HepG2 (cell line): Measurements from ENCODE around the gene ASL. TPM values are rescaled to one million over a fixed set of nuclear protein-coding genes. Genes with fewer than 3 reads are reported as not detected.

Experiments
- ARID3A ChIP-seq: IDR thresholded peaks from 2 replicates; pipeline ENCODE4 v1.6.1; 2012; ENCODE audit warnings: low read depth, low read length, improper control_type of control experiment
- ARID5B ChIP-seq: IDR thresholded peaks from 2 replicates; pipeline ENCODE4 v1.4.0; 2020; ENCODE audit warnings: mild to moderate bottlenecking, missing genetic modification reagents
- GPN1 ChIP-seq: sonication (generic); formaldehyde crosslinking; IDR thresholded peaks from 2 replicates; pipeline ENCODE4 v1.5.1; 2020; ENCODE audit warnings: missing genetic modification reagents, borderline replicate concordance
- IRF2 ChIP-seq: IDR thresholded peaks from 2 replicates; pipeline ENCODE4 v1.6.1; 2018; ENCODE audit warnings: missing genetic modification reagents, missing compliant biosample characterization
- KAT2B ChIP-seq: fragments of 150-350 bp; IDR thresholded peaks from 2 replicates; pipeline ENCODE4 v1.6.1; 2014; ENCODE audit warnings: low read depth, low read length, borderline replicate concordance
- LRRFIP1 ChIP-seq: sonication (generic); formaldehyde crosslinking; conservative IDR thresholded peaks from 2 replicates; pipeline ENCODE4 v1.4.0; 2020; ENCODE audit warnings: missing genetic modification reagents
- NFE2L2 ChIP-seq: fragments of 150-350 bp; IDR thresholded peaks from 2 replicates; pipeline ENCODE4 v1.6.1; 2014; ENCODE audit warnings: low read length
- NFIB ChIP-seq: sonication (generic); formaldehyde crosslinking; IDR thresholded peaks from 2 replicates; pipeline ENCODE4 v1.9.0; 2021; ENCODE audit warnings: missing genetic modification reagents, mild to moderate bottlenecking, borderline replicate concordance
- NFKBIZ ChIP-seq: IDR thresholded peaks from 2 replicates; pipeline ENCODE4 v1.6.1; 2018; ENCODE audit warnings: missing genetic modification reagents, missing compliant biosample characterization
- RFX3 ChIP-seq: IDR thresholded peaks from 2 replicates; pipeline ENCODE4 v1.6.1; 2016; ENCODE audit warnings: missing biosample characterization, missing genetic modification reagents
- SIX1 ChIP-seq: sonication (generic); formaldehyde crosslinking; IDR thresholded peaks from 2 replicates; pipeline ENCODE4 v1.4.0; 2020; ENCODE audit warnings: missing genetic modification reagents, borderline replicate concordance
- TCF12 ChIP-seq, 2 experiments: fragments of 450-650 bp in 1 of 2; sonication (generic) in 1 of 2; formaldehyde crosslinking in 1 of 2; IDR thresholded peaks; 2 replicates each; pipeline versions ENCODE4 v1.6.1 to v1.8.0; 2017 to 2022; ENCODE audit warnings: antibody characterized with exemption in 1 of 2, mild to moderate bottlenecking in 1 of 2, missing genetic modification reagents in 1 of 2, moderate library complexity in 1 of 2
- ZNF282 ChIP-seq: fragments of 450-650 bp; IDR thresholded peaks from 2 replicates; pipeline ENCODE4 v1.6.1; 2018; ENCODE audit not compliant: partially characterized antibody
- ZNF326 ChIP-seq: sonication (generic); formaldehyde crosslinking; IDR thresholded peaks from 2 replicates; pipeline ENCODE4 v1.4.0; 2020; ENCODE audit warnings: missing genetic modification reagents, borderline replicate concordance
- ZNF34 ChIP-seq: sonication (generic); formaldehyde crosslinking; IDR thresholded peaks from 2 replicates; pipeline ENCODE4 v1.4.0; 2020; ENCODE audit warnings: mild to moderate bottlenecking, missing genetic modification reagents, borderline replicate concordance
- ZNF460 ChIP-seq: sonication (generic); formaldehyde crosslinking; IDR thresholded peaks from 2 replicates; pipeline ENCODE4 v1.5.1; 2020; ENCODE audit warnings: missing genetic modification reagents, mild to moderate bottlenecking, borderline replicate concordance
- ZNF512B ChIP-seq: sonication (generic); formaldehyde crosslinking; IDR thresholded peaks from 2 replicates; pipeline ENCODE4 v1.5.1; 2020; ENCODE audit warnings: missing genetic modification reagents, mild to moderate bottlenecking, borderline replicate concordance
- polyA plus RNA-seq, 8 experiments: library from polyadenylated mRNA; depleted of rRNA in 3 of 8; stranded (reverse) in 7 of 8; unstranded in 1 of 8; fragments of >200 nt; fragmentation: Illumina TruSeq in 4 of 8; extraction: Trizol in 4 of 8; gene quantifications; 2 replicates each; pipeline versions ENCODE4 v1.2.1 to v1.2.3, GENCODE V29; 2011 to 2016; ENCODE audit warnings: low read depth in 4 of 8, missing spikeins in 1 of 8, mixed read lengths in 1 of 8; ENCODE audit not compliant: insufficient read depth in 1 of 8
- total RNA-seq, 5 experiments: library from RNA; depleted of rRNA; stranded (reverse); fragments of >200 nt; fragmentation: Illumina TruSeq; extraction: Trizol; gene quantifications; 2 replicates each; pipeline ENCODE4 v1.2.3, GENCODE V29; 2016; ENCODE audit warnings: low read depth in 1 of 5

ASL gene
- total and polyA plus RNA-seq, 2 of the 13 experiments (the other 11 are each of a cell fraction or from before 2014, with no cell fraction given) = 71.4 to 96.5 TPM

- TF ChIP-seq NFKBIZ (CRISPR knock-in tag) = no peak
- no peak for TF ChIP-seq SIX1 (CRISPR knock-in tag)
- TF ChIP-seq ZNF512B = 0 out of 2 replicates have a peak, but pooled peaks have one; percentile 70
- TF ChIP-seq IRF2 (CRISPR knock-in tag) = peak; percentile 61
- TF ChIP-seq ARID5B (CRISPR knock-in tag) = peak; percentile 10; the same call in 1 of the 2 replicates
- no peak for TF ChIP-seq LRRFIP1 (CRISPR knock-in tag)
- TF ChIP-seq KAT2B = no peak
- no peak for TF ChIP-seq TCF12 (IDR thresholded peaks at IDR 0.05)
- peak; percentile 21; the same call in 1 of the 2 replicates for TF ChIP-seq TCF12 (CRISPR knock-in tag; IDR thresholded peaks at IDR 0.05)
- no peak for TF ChIP-seq ARID3A
- TF ChIP-seq NFIB (CRISPR knock-in tag) = no peak
- TF ChIP-seq ZNF326 (CRISPR knock-in tag) = no peak
- no peak for TF ChIP-seq RFX3
- TF ChIP-seq GPN1 (CRISPR knock-in tag) = no peak
- TF ChIP-seq NFE2L2 = no peak
- no peak for TF ChIP-seq ZNF460 (CRISPR knock-in tag)
- no peak for TF ChIP-seq ZNF282
- TF ChIP-seq ZNF34 (CRISPR knock-in tag) = peak; percentile 80; the same call in 1 of the 2 replicates
These were observed 39.4 kb downstream of the ASL start, which contains the start of gene CRCP (continued) for GRCh38 chr7:66114743-66115649.
